HG02938 (cell line): ENCODE results near the gene ZMYND8.
"Not testable (repeated sequence)": the region's sequence is repeated elsewhere in the genome, so short reads cannot be mapped to it uniquely, and the experiment has no call there.

Experiments
- ATAC-seq: cut with Tn5 transposase; IDR thresholded peaks from one replicate; pipeline ENCODE4 v1.9.1; 2021; ENCODE audit warnings: mild to moderate bottlenecking, moderate library complexity; ENCODE audit not compliant: unreplicated experiment

The ZMYND8 gene

GRCh38 chr20:47314647-47315338 lies 41.7 kb downstream of the ZMYND8 start:
- ATAC-seq, result no peak

- no peak for ATAC-seq
These were observed 44.4 kb downstream of the ZMYND8 start for GRCh38 chr20:47311967-47312681.

GRCh38 chr20:47311211-47311610 lies 45.3 kb downstream of the ZMYND8 start:
- no peak for ATAC-seq

GRCh38 chr20:47310729-47311128 lies 45.8 kb downstream of the ZMYND8 start:
- ATAC-seq, result no peak

GRCh38 chr20:47309806-47310426 lies 46.6 kb downstream of the ZMYND8 start:
- ATAC-seq, result no peak

GRCh38 chr20:47309394-47309793 lies 47.1 kb downstream of the ZMYND8 start:
- no peak for ATAC-seq

- ATAC-seq, result not testable (repeated sequence)
These were observed 48.9 kb downstream of the ZMYND8 start for GRCh38 chr20:47307569-47307968.

GRCh38 chr20:47306755-47307370 lies 49.6 kb downstream of the ZMYND8 start:
- ATAC-seq, result no peak

- no peak for ATAC-seq
These were observed 50.4 kb downstream of the ZMYND8 start for GRCh38 chr20:47306095-47306494.

GRCh38 chr20:47305667-47306066 lies 50.8 kb downstream of the ZMYND8 start:
- ATAC-seq, result no peak

- ATAC-seq, result no peak
These were observed 52.2 kb downstream of the ZMYND8 start for GRCh38 chr20:47304287-47304686.

- no peak for ATAC-seq
These were observed 52.8 kb downstream of the ZMYND8 start for GRCh38 chr20:47303736-47304135.

- no peak for ATAC-seq
These were observed 56.4 kb downstream of the ZMYND8 start for GRCh38 chr20:47300071-47300470.

GRCh38 chr20:47298624-47299023 lies 57.9 kb downstream of the ZMYND8 start:
- no peak for ATAC-seq

GRCh38 chr20:47297746-47298145 lies 58.8 kb downstream of the ZMYND8 start:
- ATAC-seq, result no peak

GRCh38 chr20:47296950-47297349 lies 59.5 kb downstream of the ZMYND8 start:
- no peak for ATAC-seq

GRCh38 chr20:47295921-47296426 lies 60.5 kb downstream of the ZMYND8 start:
- ATAC-seq, result no peak

- no peak for ATAC-seq
These were observed 61.2 kb downstream of the ZMYND8 start for GRCh38 chr20:47295129-47295813.

- no peak for ATAC-seq
These were observed 62.9 kb downstream of the ZMYND8 start for GRCh38 chr20:47293631-47294030.

- no peak for ATAC-seq
These were observed 63.9 kb downstream of the ZMYND8 start for GRCh38 chr20:47292581-47292980.
